Measurements from ENCODE around the gene PISD.
"Not testable (repeated sequence)": the region's sequence is repeated elsewhere in the genome, so short reads cannot be mapped to it uniquely, and the experiment has no call there.

PISD gene

DNA sequence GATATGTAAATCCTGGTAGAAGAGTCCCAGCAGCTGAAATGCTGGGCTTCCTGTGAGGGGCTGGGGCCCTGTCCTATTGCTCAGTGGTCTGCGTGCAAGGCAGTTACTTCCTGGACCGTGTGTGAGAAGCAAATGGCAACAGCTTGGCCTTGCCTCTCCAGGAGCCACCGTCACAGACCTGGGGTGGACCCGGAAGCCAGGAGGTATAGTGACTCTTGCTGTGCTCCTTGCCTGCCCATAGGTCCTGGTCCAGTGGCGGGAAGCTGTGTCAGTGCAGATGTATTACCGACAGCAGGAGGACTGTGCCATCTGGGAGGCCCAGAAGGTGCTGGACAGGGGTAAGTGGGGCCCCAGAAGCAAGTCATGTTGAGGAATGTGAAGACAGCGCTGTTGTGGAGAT is 54.3 kb downstream of the PISD start:
- DNase-seq (ENCODE audit: low read depth), result no peak

DNA sequence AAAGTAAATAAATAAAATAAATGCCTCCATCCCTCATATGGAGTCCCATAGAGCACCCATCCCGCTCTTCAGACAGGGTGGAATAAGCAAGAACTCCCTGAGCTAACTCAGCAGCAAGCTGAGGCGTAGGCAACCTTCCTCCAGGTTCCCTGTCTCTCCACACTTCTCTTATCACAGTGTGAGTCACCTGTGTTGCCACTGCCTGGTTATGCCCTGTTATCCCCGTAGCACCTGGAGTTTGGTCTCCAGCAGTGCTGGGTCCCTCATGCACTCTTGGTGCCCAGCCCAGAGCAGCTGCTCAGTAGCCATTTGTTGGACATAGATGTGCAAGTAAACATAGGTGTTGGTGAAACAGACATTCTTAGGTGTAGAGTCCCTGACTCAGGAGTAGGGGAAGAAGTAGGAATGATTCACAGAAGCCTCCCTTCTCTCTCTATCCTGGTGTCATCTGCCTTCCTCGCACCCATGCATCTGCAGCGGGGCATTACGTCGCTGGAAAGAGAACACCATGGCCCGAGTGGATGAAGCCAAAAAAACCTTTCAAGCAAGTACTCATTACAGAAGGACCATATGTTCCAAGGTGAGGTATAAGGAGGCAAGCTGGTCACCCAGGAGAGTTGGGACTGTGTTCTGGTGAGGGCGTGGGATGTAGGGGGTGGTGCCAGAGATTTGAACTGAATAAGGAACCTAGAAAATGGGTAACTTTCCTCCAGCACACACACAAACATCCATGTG is 56.0 kb downstream of the PISD start:
- no peak for DNase-seq (ENCODE audit: low read depth)

DNA sequence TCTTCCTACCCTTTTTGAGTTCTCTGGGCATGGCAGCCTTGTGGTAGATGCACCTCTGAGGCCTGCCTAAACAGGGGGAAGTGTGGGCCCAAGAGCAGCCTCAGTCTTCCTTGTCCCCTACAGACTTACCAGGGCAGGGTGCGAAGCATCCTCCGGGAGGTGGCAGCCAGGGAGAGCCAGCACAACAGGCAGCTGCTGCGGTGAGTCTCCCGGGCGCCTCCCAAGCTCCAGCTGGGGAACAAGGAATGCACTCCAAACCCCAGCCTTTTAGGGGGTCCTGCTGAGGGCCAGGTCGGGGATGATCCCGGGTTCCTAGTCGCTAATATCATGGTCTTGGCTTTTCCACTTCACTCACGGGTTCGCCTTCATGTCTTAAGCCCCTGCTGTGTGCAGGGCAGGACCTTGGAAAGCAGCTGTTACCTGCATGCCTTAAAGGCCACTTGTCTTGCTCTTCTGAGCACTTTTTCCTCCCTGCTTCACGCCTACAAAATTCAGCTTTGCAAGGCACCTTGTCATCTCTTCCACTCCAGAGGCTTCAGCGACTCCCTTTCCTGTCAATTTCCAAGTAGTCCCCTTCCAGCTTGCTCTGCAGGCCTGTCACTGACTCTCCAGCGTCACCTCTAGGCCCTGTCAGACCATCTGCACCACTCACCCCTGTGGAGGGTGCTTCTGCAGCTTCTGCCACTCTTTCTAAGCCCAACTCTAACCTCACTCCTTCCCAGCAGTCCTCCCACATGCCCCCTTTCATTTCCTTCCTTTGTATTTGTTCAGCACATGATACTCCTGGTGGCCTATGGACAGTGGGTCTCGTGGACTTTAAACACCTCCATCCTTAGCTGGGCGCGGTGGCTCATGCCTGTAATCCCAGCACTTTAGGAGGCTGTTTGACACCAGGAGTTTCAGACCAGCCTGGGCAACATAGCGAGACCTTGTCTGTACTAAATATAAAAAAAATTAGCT is 57.0 kb downstream of the PISD start:
- DNase-seq (ENCODE audit: low read depth), result no peak

DNA sequence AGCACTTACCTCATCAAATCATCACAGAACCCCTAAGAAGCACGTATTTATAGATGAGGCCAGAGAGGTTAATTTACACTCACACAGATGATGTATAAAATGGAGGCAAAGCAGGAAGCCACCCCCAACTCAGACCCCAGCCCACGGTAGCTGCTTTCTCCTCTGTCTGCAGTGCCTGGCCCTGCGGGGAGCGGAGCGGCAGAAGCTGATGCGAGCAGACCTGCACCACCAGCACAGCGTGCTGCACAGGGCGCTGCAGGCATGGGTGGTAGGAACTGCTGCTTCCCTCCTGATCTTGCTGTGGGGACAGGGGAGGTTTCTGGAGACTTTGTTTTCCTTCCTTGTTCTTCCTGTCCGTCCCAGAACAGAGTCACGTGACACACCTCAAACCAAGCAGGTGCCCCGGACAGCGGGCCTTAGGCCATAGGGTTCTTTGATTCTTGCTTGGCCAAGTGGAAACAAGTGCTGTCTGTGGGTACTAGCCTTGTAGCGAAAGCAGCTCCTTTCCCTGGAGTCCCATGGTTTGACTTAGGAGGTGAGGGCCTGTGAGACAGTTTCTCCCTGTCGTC is 57.8 kb downstream of the PISD start:
- DNase-seq (ENCODE audit: low read depth), result no peak

DNA sequence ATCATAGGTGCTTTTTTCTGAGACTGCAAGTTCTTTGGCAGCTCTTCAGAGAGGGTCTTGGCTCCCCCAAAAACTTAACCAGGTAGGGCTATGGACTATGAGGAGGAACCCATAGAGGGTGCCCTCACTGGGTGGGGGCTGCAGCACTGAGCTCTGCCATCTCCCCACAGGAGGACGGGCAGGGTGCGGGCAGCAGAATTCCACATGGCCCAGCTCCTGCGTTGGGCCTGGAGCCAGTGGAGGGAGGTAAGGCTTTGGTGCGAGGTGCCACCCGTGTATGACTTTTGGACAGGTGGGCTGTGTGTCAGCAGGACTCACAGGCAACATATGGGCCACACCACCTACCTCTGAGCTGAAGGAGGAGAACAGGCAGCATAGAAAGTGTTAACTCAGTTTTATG is 58.4 kb downstream of the PISD start:
- DNase-seq (ENCODE audit: low read depth), result no peak

DNA sequence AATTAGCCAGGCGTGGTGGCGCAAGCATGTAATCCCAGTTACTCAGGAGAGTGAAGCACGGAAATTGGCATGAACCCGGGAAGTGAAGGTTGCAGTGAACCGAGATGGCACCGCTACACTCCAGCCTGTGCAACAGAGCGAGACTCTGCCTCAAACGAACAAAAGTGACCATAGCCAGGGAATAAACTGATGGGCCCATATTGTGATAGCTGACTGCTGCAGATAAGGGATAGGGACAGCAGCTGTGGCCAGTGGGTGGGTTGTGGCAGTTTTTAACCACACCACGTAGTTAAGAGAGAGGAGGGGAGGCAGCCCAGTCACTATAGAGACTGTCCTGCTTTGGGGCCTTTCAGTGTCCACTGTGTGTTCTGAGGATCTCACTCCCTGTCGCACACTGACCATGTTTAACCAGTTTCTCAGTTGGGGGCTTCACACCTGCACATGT is 58.9 kb downstream of the PISD start:
- DNase-seq (ENCODE audit: low read depth), result no peak

DNA sequence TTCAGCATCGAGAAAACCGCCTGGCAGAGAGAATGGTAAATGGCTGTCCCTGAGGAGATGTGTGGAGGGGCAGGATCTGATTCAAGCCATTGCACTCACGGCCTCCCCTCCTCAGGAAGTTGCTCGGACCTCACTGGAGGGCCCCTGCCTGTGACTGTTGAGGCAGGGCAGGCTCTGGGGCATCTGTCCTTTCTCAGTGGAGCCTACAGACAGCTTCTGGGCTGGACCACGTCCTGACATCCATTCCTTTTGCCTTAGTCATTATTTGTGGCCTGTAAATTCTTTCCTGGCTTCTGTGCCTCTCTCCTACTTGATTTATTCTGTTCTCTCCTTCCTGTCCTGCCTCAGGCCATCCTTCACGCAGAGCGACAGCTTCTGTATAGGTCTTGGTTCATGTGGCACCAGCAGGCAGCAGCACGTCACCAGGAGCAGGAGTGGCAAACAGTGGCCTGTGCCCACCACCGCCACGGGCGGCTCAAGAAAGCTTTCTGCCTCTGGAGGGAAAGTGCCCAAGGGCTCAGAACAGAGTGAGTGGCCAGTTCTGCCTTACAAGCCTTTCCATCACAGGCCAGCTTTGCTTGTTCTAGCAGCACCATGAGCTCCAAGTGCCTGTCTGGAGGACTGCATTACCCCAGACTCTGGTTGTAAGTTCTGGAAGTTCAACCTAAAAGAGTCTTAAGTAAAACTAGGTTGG is 59.6 kb downstream of the PISD start:
- no peak for DNase-seq (ENCODE audit: low read depth)

DNA sequence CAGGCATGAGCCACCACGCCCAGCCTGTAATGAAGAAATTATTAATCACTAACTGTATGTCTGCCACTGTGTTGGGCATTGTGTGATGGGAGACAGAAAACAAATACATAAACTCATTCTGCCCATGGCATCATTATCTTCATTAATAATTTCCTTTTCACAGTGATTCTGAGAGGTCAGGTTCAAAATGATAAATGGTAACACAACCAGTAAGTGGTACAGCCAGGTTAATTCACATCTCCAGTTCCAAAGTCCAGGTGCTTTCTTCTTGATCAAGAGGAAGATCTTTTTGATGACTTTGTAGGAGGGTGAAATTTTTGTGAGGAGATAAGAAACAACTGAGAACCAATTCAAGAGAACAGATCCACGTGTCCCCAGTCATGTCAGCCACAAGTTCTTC is 66.7 kb downstream of the PISD start:
- DNase-seq (ENCODE audit: low read depth), result no peak

DNA sequence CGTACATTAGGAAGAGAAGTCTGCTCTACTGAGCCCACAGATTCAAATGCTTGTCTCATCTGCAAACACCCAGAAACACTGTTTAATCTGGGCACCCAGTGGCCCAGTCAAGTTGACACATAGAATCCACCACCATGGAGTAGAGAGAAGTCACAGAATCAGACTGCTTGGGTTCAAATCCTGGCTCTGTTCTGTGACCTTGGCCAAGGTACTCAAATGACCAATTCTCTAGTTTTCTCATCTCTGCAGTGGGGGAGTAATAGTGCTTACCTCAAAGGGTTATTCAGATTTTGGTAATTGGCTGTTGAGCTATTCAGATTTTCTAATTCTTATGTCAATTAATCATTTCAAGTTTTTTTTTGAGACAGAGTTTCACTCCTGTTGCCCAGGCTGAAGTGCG is 71.9 kb downstream of the PISD start:
- DNase-seq (ENCODE audit: low read depth), result not testable (repeated sequence)

DNA sequence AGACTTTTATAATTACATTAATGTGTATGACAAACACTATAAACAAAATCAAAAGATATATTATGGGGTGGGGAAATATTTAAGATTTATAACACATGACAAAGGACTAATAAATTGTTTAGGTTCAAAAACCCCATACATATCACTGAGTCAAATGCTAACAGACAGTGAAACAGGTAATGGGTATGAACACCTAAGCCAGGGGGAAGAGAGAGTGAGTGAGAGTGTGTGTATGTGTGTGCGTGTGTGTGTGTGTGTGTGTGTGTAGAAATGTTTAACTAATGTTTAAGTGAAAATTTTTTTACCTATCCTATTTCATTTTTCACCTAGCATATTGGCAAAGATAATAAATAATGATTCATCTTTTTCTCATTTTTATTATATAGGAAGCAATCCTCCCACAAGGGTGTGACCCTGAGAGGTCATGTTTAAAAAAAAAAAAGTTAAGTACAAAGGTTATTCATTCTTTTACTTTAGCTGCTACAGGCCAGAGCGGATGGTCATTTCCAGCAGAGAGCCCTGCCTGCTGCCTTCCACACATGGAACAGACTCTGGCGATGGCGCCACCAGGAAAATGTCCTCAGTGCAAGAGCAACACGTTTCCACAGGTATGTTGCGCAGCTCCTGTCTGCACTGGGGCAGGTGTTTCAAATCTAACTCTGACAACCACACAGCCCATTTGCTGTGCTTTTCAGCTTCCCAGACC is 72.9 kb downstream of the PISD start:
- DNase-seq (ENCODE audit: low read depth), result no peak

DNA sequence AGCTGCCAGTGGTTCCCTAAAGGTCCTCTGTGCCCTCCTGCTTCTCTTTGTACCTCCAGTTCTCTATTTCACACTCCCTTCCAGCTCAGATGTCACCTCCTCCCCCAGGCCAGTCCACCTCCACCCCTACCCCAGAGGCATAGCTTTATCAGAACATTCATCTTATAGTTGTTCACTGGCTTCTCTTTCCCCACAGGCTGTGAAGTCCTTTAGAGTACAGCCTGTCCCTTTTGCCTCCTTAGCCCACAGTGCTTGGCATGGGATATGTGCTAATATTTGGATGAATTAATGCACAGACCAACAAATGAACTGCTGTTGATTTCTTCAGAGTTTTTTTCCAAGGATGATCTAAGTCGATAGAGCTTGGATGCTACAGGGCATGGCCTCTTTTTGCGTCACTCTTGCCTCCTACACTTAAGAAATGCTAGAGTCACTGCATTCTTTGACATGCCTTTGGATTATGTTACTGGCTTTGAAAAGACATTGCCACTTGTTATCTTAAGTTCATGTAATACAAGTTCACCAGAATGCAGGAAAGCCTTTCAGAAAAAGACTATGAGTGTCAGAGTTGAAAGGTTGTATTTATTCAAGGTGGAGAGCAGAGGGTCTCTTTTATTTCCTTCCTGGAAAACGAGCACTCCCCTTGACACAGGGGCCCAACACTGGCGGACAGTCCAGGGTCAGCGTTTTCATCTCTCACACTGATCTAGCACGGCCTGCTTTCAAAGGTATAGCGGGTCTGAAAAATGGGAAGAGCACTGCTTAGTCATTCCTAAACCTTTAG is 75.7 kb downstream of the PISD start:
- DNase-seq (ENCODE audit: low read depth), result no peak

DNA sequence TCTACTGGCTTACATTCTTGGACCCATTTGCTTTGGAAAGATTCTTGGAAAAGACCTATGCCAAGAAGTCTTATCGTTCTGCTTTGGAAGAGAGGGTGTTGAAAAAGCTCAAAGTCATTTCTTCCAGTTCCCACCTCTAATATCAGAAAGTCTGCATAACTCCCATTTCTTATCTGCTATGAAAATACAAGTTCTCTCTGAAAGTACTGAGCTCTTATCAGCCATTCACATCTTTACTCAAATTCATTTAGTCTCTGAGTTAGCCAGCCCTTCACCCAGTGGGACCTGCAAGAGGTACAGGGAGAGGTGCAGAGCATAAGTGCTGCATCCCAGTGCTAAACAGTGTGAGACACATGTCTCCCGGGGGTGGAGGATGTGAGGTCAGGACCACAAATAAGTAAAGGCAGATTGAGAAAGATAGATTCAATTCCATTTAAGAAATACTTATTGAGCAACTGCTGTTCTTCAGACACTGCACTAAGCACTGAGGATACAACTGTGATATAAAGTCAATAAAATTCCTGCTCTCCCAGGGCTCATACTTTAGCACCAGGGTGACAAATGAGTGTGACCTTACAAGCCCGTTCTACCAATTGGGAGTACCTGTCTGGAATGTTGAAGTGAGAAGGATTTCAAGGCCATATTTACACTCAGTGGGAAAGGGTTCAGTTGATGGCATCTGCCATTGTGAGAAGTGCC is 76.7 kb downstream of the PISD start:
- DNase-seq (ENCODE audit: low read depth), result no peak

DNA sequence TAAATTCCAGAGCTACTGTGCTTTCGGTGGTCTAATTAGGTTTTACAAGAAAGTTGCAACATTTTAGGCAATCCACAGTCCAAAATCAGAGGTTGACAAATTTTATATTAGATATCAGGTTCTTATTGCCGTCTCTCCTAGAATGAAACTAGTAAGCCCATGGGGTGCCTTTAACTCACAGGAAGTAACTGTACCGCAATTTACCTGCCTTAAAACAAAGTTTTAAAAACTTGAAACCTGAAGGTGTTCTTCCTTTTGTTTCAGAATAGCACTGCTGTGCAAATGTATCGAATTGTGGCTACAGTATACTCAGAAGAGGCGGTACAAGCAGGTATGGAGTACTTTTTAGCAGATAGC is 77.2 kb downstream of the PISD start:
- DNase-seq (ENCODE audit: low read depth), result no peak

DNA sequence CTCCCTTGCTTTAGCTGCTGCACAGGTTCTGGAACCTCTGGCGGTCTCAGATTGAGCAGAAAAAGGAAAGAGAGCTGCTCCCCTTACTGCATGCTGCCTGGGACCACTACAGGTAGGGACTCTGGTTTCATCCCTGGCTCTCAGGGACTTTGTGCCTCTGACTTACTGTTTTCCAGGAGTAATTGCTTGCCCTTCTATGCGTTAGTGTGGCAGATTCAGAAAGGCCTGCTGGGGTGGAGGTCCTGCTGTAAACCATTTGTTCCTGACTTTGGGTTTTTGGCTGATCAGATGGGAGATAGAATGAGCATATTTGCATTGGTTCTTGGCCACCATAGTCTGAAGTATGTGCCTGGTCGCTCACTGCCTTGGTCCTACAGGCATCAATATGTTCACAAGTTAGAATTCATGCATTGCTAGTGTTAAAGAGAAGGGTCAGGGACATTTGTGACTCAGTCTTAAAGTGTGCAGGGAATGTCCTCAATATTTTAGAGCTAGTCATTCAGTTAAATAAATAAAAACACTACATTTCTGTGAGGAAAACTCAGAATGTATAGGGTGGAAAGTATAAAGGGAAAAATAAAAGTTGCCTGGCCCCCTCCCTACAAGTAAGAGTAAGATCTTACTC is 78.0 kb downstream of the PISD start:
- DNase-seq (ENCODE audit: low read depth), result no peak

DNA sequence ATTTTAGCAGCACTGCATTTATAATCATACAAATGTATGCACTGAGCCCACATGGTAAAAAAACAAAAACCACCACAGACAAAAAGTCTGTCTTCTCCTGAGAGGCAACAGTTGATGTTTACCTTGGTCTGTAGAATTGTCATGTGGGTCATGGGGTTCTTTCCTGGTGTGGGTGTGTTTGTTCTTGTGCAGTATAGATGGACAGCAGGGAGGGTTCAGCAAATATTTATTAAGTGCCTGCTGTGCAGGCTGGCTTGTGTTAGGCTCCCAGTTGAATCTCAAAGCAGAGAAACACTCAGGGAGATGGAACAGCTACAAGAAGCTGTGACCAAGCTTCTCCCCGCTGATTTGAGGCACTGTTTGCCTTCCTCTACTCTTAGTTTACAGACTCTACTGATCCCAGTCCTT is 82.2 kb downstream of the PISD start:
- DNase-seq (ENCODE audit: low read depth), result no peak

DNA sequence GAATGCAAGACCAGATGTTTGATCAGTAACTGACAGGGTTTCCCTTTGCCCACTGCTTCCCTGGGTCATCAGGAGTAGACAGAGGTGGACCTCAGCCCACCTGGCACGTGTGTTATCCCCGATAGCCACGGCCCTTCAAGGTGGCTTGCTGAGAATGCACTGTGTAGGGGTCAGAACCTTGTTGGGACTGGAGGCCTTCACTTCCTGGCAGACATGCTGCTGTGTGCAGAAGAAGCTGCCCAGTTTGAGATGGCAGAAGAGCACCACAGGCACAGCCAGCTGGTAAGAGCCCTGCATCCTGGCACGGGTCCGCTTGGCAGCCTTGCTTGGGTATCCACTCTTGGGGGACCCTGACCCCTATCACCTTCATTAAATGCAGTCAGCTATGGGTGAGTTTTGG is 83.8 kb downstream of the PISD start:
- no peak for DNase-seq (ENCODE audit: low read depth)

DNA sequence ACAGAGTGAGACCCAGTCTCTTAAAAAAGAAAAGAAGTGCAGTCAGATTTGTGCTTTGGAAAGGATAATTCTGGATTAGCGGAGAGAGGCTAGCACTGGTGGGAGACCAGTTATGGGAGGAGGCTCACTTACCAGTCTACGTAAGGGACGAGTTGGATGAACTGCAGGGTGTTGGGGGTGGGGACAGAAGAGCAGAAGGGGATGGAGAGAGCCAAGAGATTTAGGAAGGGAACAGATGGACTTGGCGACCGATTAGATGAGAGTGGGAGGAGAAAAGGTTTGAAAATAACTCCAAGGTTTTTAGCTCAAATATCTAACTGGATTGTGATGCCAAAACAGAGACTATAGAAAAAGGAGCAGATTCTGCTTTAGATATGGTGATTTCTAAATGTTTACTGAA is 84.3 kb downstream of the PISD start:
- DNase-seq (ENCODE audit: low read depth), result no peak

DNA sequence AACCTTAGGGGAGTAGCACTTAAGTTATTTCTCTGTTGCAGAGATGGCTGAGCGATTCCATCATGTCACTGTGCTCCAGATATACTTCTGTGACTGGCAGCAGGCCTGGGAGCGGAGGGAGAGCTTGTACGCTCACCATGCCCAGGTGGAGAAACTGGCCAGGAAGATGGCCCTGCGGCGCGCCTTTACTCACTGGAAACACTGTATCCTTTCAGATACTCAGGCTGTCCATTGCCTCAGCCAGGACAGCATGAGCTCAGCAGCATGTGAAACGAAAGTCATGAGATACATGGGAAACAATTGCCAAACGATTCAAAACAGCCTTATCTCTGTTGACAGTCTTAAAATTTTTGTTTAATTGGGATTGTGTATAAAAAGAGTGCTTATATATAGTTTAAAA is 86.8 kb downstream of the PISD start:
- DNase-seq (ENCODE audit: low read depth), result no peak

DNA sequence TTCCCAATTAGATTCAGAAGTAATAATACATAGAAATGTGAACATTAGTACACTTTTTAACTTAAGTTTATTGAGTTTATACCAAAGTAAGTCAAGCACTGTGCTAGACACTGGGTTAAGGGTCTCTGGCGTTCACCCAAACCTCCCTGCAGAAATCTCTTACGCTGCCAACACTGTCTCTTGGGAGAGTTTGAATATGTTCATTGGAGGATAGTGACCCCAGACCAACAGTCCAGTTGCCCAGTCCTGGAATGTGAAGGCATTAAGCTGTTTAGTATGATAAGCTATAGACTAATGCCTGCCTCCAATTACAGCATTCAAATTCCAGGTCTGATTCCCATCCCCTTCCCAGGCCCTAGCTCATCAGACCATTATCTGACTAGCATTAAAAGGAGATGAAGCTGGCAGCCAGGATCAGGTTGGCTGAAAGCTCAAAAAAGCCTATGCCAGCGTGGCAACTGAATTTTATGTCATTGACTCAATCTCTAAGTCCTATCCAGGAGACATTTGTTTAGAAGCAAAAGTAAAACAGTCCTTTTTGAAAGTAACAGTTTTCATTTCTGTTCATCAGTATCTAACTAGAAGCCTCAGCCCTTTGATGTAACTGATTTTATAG is 87.9 kb downstream of the PISD start:
- no peak for DNase-seq (ENCODE audit: low read depth)
